GM12865 (cell line): ENCODE measurements around the gene INSYN2B.

ENCODE experiments used
- DNase-seq: peaks from one replicate; pipeline ENCODE4 v3.0.0; 2010; ENCODE audit warnings: low read depth
- H3K4me3 ChIP-seq: 2 replicates; pipeline ENCODE4 v1.5.1; 2011; ENCODE audit warnings: mild to moderate bottlenecking, low read depth, low read length, control low read depth
- CTCF ChIP-seq: IDR thresholded peaks from 2 replicates; pipeline ENCODE4 v1.5.1; 2011; ENCODE audit warnings: low read length, control low read depth, low read depth, inconsistent platforms; ENCODE audit not compliant: insufficient read depth; ENCODE audit errors: missing control alignments

The INSYN2B gene

GRCh38 chr5:169941542-169941941, 38.8 kb downstream of the INSYN2B start:
- H3K4me3 ChIP-seq: no peak overlapping the region
- TF ChIP-seq CTCF: no peak
- no peak for DNase-seq

GRCh38 chr5:169939731-169940130, 40.6 kb downstream of the INSYN2B start:
- no peak for TF ChIP-seq CTCF
- H3K4me3 ChIP-seq: no peak overlapping the region
- no peak for DNase-seq

GRCh38 chr5:169938439-169938838, 41.9 kb downstream of the INSYN2B start:
- no peak for TF ChIP-seq CTCF
- no peak overlapping the region for H3K4me3 ChIP-seq
- no peak for DNase-seq

- H3K4me3 ChIP-seq: no peak overlapping the region
- TF ChIP-seq CTCF: no peak
- DNase-seq: no peak
Observed at GRCh38 chr5:169935762-169936161, 44.5 kb downstream of the INSYN2B start.

GRCh38 chr5:169934990-169935389, 45.3 kb downstream of the INSYN2B start:
- no peak for TF ChIP-seq CTCF
- DNase-seq: no peak
- no peak overlapping the region for H3K4me3 ChIP-seq

GRCh38 chr5:169933616-169934015, 46.7 kb downstream of the INSYN2B start:
- no peak for TF ChIP-seq CTCF
- H3K4me3 ChIP-seq: no peak overlapping the region
- no peak for DNase-seq

GRCh38 chr5:169933127-169933526, 47.2 kb downstream of the INSYN2B start:
- DNase-seq: no peak
- no peak for TF ChIP-seq CTCF
- H3K4me3 ChIP-seq: no peak overlapping the region
